Activated CD8-positive, alpha-beta T cell treated with anti-CD3 and anti-CD28 coated beads, Interleukin-2, amount 10 ng/mL, durations not matched to agents 7 days and 5 days (primary cell): ENCODE data around the gene SEMA5B. TPM values are rescaled to one million over a fixed set of nuclear protein-coding genes. Genes with fewer than 3 reads are reported as not detected.

Experiments
- ATAC-seq: fragments of 150-1000 bp; cut with Tn5 transposase; one replicate; pipeline ENCODE4 v1.10.0; 2021; ENCODE audit warnings: moderate library complexity
- CTCF ChIA-PET: fragments of 350-600 bp; sonication (Branson Sonifier 250); formaldehyde crosslinking; loops from one replicate; lab custom pipeline; 2021; ENCODE audit warnings: antibody characterized with exemption; lab: Charles Lee
- POLR2A ChIA-PET: fragments of 350-600 bp; sonication (Branson Sonifier 250); formaldehyde crosslinking; loops from one replicate; lab custom pipeline; 2021; ENCODE audit warnings: antibody characterized with exemption; lab: Charles Lee
- DNase-seq: peaks from one replicate; pipeline ENCODE4 v3.0.0-alpha.2; 2020
- H3K27ac Mint-ChIP-seq: one replicate; pipeline ENCODE4 v1.8.0; 2021; ENCODE audit warnings: mild to moderate bottlenecking, mixed read lengths
- H3K27me3 Mint-ChIP-seq: one replicate; pipeline ENCODE4 v1.8.0; 2021; ENCODE audit warnings: low read depth, mixed read lengths
- H3K36me3 Mint-ChIP-seq: one replicate; pipeline ENCODE4 v1.8.0; 2021; ENCODE audit warnings: low read depth, mixed read lengths
- H3K4me1 Mint-ChIP-seq: one replicate; pipeline ENCODE4 v1.8.0; 2021; ENCODE audit warnings: low read depth, mixed read lengths
- H3K4me3 Mint-ChIP-seq: one replicate; pipeline ENCODE4 v1.8.0; 2021; ENCODE audit warnings: mild to moderate bottlenecking, mixed read lengths
- H3K9me3 Mint-ChIP-seq: one replicate; pipeline ENCODE4 v1.8.0; 2022; ENCODE audit warnings: mixed read lengths; ENCODE audit not compliant: insufficient read depth
- total RNA-seq, 2 experiments: library from RNA; stranded (reverse); gene quantifications; one replicate each; pipeline ENCODE4 v1.2.3, GENCODE V29; 2021

Gene SEMA5B
- total RNA-seq, 2 experiments from 2014 or later, result not detected

DNA sequence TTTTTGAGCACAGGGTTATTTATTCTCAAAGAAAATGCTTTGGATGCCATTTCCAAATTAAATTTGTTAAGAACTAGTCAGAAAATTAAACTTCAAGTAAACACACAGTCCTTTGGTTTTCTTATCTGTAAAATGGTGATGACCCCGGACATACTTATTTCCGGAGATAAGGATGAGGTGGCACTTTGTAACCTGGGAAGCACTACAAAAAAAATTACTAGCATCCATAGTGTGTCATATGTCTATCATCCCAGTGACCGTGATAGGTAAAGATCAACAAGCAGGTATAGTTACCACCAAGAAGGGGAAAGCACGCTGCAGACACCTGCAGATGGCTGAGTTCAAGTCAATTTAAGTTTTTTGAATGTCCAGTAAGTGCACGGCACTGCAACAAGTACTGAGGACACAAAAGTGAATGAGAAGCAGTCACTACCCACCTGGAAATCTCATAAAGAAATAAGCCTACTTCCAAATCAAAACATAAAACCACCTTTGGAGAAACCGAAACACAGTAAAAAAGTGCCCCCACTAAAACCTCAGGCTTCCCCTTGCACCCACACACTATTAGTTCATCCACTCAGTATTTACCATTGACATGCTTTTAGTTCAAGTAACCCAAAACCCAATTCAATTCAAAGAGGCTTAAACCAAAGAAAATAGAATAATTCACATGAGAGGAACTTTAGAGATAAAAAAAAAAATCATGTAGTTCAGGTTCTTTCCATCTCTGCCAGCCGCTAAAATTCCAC is 24.6 kb downstream of the SEMA5B start:
- no peak for ATAC-seq
- no peaks in the 10 kb centered on the region for H3K9me3 Mint-ChIP-seq
- CTCF ChIA-PET, result no interaction called here
- POLR2A ChIA-PET, result no interaction called here
- no peak for DNase-seq
- peaks cover 42% of the 10 kb centered on the region for H3K27me3 Mint-ChIP-seq
- H3K36me3 Mint-ChIP-seq, result no peaks in the 10 kb centered on the region
- H3K27ac Mint-ChIP-seq, result no peak overlapping the region
- H3K4me1 Mint-ChIP-seq, result peaks cover 9% of the 10 kb centered on the region
- no peak overlapping the region for H3K4me3 Mint-ChIP-seq

DNA sequence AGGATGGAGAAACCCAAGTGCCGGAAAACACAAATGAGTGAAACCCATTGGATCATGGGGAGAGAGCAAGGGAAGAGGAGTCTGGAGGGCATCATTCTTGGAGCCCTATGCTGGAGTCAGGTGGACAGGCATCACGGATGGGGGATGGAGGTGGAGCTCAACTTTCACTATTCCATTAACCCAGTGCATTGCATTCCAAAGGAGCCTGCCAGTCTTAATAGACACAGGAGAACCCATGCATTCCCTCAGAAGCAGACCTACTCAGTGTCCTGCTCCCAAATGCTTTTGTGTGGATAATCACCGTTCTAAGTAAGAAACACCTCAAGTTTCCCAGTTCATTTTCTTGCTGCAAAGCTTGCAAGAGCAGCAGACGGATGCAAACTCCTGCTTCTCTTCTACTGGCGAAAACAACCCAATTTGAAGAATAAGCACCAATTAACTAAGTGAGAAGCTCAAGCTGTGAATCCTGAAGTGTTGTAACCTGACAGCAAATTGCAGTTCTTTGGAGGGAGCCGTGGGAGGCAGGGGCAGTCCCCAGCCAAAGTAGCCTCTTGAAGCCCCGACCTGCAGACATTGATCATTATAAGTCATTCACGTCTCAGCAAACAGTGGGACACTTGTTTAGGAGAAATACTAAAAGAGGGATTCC is 25.3 kb downstream of the SEMA5B start:
- Mint-ChIP-seq H3K36me3 (no peaks in the 10 kb centered on the region), H3K4me1 (peaks cover 9% of the 10 kb centered on the region), H3K9me3 (no peaks in the 10 kb centered on the region), H3K4me3 (no peak overlapping the region), H3K27me3 (peaks cover 39% of the 10 kb centered on the region), H3K27ac (no peak overlapping the region)
- CTCF ChIA-PET, result no interaction called here
- no peak for DNase-seq
- POLR2A ChIA-PET, result no interaction called here
- ATAC-seq, result no peak

DNA sequence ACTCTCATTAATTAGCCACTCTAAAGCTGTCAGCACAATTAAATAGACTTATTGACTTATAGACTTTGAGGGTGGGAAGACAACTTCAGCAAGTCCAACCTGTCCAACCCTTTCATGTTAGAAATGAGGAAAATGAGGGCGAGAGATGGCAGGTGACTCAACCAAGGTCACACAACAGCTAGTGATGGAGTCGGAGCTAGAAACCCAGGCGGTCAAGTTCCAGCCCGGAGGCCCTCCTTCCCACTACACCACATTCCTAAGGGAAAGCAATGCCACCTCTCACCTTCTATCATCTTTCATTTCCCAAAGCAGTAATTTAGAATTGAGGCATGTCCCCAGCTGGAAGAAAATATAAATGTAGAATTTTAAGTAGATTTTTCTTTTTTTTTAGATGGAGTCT is 28.7 kb downstream of the SEMA5B start:
- H3K36me3 Mint-ChIP-seq, result no peaks in the 10 kb centered on the region
- no peak overlapping the region for H3K4me3 Mint-ChIP-seq
- peaks cover 9% of the 10 kb centered on the region for H3K4me1 Mint-ChIP-seq
- no peaks in the 10 kb centered on the region for H3K9me3 Mint-ChIP-seq
- DNase-seq (no peak), ATAC-seq (no peak)
- no peak overlapping the region for H3K27ac Mint-ChIP-seq
- POLR2A ChIA-PET, result no interaction called here
- CTCF ChIA-PET, result no interaction called here
- H3K27me3 Mint-ChIP-seq, result peaks cover 26% of the 10 kb centered on the region

DNA sequence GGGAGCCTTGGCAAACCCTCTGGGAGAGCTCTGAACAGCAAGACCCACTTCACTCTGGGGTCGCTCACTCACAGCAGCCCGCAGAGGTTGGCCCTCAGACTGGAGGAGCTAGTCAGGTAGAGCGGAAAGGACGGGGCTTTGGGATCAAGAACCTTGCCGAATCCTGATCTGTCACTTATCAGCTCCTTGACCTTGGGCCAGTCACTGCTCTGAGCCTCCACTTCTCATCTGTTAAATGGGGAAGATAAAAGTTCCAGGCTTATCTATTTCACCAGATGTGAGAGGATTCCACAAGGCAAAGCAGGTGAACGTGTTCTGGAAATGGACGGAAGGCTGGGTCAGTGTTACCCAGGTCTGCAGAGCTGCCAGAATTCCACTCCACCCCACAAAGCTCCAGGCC is 29.4 kb downstream of the SEMA5B start:
- DNase-seq, result no peak
- no peaks in the 10 kb centered on the region for H3K36me3 Mint-ChIP-seq
- POLR2A ChIA-PET, result no interaction called here
- H3K27me3 Mint-ChIP-seq, result peaks cover 27% of the 10 kb centered on the region
- H3K9me3 Mint-ChIP-seq, result no peaks in the 10 kb centered on the region
- H3K4me1 Mint-ChIP-seq, result peaks cover 7% of the 10 kb centered on the region
- CTCF ChIA-PET, result no interaction called here
- H3K4me3 Mint-ChIP-seq, result no peak overlapping the region
- ATAC-seq, result no peak
- no peak overlapping the region for H3K27ac Mint-ChIP-seq

DNA sequence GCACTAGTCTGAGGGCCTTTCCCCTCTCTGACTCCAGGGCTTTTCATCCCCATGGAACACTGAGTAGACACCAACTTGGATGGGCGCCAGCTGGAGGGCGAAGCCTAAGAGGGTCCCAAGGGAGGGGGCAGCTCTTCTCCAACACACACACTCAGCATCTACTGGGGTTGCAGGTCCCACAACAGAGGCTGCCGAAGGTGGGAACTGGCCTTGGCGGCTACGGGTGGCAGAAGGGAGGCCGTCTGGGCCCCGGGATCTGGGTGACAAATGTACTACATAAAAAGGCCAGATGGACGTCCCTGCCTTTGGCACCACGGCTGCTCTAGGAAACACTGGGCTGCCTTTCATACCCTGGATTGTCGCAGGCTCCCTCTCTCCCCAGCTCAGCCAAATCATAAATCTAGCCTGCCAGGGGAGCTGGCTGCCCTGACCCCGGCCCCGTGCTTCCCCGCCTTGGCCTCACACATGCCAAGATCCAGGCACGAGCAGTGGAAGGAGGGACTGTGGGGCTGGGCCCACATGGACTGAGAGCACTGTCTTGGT is 31.5 kb downstream of the SEMA5B start:
- no peaks in the 10 kb centered on the region for H3K9me3 Mint-ChIP-seq
- no peaks in the 10 kb centered on the region for H3K4me1 Mint-ChIP-seq
- H3K36me3 Mint-ChIP-seq, result no peaks in the 10 kb centered on the region
- peaks cover 19% of the 10 kb centered on the region for H3K27me3 Mint-ChIP-seq
- ChIA-PET CTCF (no interaction called here), POLR2A (no interaction called here)
- ATAC-seq (no peak), DNase-seq (no peak)
- H3K4me3 Mint-ChIP-seq, result no peak overlapping the region
- no peak overlapping the region for H3K27ac Mint-ChIP-seq

DNA sequence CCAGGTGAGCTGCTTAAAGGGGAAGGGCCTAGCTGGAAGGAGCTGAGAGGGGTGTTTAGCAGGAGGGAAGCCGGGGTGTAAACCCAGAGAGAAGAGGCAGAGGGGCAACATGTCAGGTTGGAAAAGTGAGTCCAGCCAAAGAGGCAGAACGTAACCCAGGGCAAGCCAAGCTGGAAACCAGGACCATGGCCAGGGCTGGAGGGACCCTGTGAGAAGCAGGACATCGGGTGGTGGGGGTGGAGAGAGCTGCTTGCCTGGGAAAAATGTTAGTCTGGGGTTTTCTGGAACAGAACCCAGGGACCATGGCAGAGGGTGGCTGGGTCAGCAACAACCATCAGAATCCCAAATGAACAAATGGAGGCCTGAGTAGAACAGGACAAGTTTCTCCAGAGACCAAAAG is 32.6 kb downstream of the SEMA5B start:
- no peak overlapping the region for H3K4me3 Mint-ChIP-seq
- DNase-seq (no peak), ATAC-seq (no peak)
- CTCF ChIA-PET, result no interaction called here
- no peaks in the 10 kb centered on the region for H3K9me3 Mint-ChIP-seq
- no peaks in the 10 kb centered on the region for H3K4me1 Mint-ChIP-seq
- no peaks in the 10 kb centered on the region for H3K36me3 Mint-ChIP-seq
- no peak overlapping the region for H3K27ac Mint-ChIP-seq
- POLR2A ChIA-PET, result interaction anchor here (0.6 kb wide), 1 partner anchor 53 kb away, joined by 3 read pairs; no protein-coding TSS in a partner anchor
- H3K27me3 Mint-ChIP-seq, result peaks cover 30% of the 10 kb centered on the region

DNA sequence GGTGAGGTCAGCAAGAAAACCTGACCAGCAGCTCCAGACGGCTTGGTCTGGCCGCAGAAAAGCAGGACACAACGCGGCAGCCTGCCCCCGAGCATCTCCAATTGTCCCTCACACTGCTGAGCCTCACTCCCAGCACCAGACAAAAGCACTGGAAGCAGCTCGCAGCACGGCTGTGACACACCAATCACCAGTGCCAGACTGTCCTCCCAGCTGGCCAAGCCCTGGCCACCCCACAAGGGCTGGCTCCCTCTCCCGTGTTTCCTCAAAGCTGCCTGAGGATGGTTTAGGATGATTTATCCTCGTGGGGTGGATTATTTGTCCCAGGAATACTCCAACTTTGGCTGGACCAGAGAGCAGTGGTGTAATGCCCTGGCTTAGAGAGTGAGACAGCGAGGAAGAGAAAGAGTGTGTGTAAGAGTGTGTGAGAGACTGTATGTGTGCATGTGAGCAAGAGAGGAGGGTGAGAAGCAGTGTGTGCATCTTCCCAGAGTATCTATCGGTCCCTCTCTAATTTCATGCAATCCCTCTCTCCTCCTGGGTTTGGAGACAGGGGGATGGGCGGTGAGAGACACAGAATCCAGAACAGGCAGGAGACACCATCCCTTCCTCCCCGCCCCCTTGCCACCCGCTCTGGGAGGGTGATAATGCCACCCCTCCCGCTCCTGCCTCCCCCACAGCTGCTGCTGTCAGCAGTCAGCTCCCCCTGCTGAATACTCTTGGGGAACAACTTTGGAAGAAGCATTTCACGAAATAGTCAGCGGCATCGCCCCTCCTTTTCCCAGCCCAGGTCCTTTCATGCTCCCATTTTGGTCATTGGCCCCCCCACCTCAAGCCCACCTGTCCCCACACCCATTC is 34.2 kb downstream of the SEMA5B start:
- no peak for ATAC-seq
- Mint-ChIP-seq H3K36me3 (no peaks in the 10 kb centered on the region), H3K27me3 (peaks cover 38% of the 10 kb centered on the region), H3K4me3 (no peak overlapping the region), H3K4me1 (no peaks in the 10 kb centered on the region), H3K9me3 (no peaks in the 10 kb centered on the region), H3K27ac (no peak overlapping the region)
- CTCF ChIA-PET, result interaction anchor here (0.8 kb wide), 1 partner anchor 27 kb away, joined by 4 read pairs; no protein-coding TSS in a partner anchor
- POLR2A ChIA-PET, result no interaction called here
- no peak for DNase-seq

DNA sequence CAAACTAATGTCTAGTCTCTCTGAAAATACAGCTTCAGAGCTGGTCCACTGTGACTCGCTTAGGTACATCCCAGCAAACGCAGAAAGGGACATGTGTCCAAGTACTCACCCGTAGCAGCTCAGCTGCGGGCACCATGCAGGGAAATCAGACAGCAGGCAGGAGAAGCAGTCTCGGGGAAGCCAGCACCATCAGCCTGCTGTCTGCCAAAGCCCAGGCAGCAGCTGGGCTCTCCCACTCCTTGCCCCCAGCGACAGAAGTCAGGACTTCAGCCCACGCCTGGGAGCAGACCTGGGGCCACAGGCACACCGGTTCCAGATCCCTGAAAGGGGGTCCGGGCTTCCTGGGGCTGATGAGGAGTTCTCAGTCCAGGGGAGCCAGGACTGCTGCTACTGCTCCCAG is 34.9 kb downstream of the SEMA5B start:
- peaks cover 42% of the 10 kb centered on the region for H3K27me3 Mint-ChIP-seq
- H3K4me3 Mint-ChIP-seq, result no peak overlapping the region
- no peak overlapping the region for H3K27ac Mint-ChIP-seq
- DNase-seq, result no peak
- no peaks in the 10 kb centered on the region for H3K9me3 Mint-ChIP-seq
- ATAC-seq, result no peak
- no peaks in the 10 kb centered on the region for H3K36me3 Mint-ChIP-seq
- POLR2A ChIA-PET, result no interaction called here
- CTCF ChIA-PET, result interaction anchor here (0.8 kb wide), 1 partner anchor 28 kb away, joined by 4 read pairs; no protein-coding TSS in a partner anchor
- no peaks in the 10 kb centered on the region for H3K4me1 Mint-ChIP-seq

DNA sequence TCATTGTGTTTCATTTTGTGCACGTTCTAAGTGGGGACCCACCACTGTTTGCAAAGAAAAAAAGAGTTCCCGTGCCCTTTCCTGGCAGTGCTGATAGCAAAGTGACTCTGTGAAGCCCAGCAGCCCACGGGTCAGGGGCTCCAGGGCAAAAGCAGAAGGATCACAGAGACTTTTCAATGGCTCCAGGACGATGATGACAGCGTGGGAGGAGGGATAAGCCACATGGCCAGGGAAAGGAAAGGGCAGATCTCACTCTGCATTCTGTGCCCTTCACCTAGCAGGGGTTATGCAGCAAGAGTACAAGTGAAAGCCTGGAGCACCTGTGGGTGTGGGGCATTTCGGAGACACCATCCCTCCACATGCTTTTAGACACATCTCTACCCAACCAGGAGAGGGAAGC is 35.4 kb downstream of the SEMA5B start:
- ATAC-seq, result no peak
- no peaks in the 10 kb centered on the region for H3K4me1 Mint-ChIP-seq
- no peak overlapping the region for H3K4me3 Mint-ChIP-seq
- POLR2A ChIA-PET, result no interaction called here
- no peak overlapping the region for H3K27ac Mint-ChIP-seq
- no peaks in the 10 kb centered on the region for H3K36me3 Mint-ChIP-seq
- H3K27me3 Mint-ChIP-seq, result peaks cover 45% of the 10 kb centered on the region
- CTCF ChIA-PET, result interaction anchor here (0.8 kb wide), 1 partner anchor 28 kb away, joined by 4 read pairs; no protein-coding TSS in a partner anchor
- DNase-seq, result no peak
- H3K9me3 Mint-ChIP-seq, result no peaks in the 10 kb centered on the region

DNA sequence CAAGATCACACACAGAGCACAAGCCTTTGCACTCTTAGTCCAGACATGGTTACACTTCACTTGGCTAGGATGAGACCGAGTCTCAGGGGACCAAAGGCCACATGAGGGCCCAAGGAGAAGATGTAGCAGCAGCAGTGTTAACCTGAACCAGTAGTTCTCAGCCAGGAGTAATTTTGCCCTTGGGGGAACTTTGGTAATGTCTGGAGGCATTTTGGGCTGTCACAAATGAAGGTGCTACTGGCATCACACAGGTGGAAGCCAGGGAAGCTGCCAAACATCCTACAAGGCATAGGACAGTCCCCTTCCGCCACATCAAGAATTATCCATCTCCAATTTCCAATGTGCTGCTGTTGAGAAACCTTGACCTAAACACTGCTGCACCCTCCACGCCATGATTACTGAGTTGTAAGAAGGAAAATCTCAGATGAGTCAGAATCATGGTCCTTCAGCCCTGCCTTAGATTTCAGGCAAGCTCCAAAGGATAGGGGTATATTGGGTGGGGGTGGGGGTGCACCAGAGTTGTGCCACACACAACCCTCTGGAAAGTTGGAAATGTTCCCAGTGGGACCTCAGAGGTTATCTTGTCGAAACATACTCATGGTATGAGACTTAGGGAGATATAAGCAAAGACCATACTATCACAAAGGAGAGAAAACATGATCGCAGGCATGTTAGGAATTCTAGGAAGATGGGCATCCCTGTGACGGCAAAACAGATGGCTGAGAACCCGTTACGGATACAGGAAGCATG is 36.2 kb downstream of the SEMA5B start:
- ChIA-PET POLR2A (no interaction called here), CTCF (no interaction called here)
- H3K4me1 Mint-ChIP-seq, result no peaks in the 10 kb centered on the region
- H3K36me3 Mint-ChIP-seq, result no peaks in the 10 kb centered on the region
- H3K27me3 Mint-ChIP-seq, result peaks cover 51% of the 10 kb centered on the region
- H3K4me3 Mint-ChIP-seq, result no peak overlapping the region
- H3K27ac Mint-ChIP-seq, result no peak overlapping the region
- no peak for ATAC-seq
- no peaks in the 10 kb centered on the region for H3K9me3 Mint-ChIP-seq
- no peak for DNase-seq

DNA sequence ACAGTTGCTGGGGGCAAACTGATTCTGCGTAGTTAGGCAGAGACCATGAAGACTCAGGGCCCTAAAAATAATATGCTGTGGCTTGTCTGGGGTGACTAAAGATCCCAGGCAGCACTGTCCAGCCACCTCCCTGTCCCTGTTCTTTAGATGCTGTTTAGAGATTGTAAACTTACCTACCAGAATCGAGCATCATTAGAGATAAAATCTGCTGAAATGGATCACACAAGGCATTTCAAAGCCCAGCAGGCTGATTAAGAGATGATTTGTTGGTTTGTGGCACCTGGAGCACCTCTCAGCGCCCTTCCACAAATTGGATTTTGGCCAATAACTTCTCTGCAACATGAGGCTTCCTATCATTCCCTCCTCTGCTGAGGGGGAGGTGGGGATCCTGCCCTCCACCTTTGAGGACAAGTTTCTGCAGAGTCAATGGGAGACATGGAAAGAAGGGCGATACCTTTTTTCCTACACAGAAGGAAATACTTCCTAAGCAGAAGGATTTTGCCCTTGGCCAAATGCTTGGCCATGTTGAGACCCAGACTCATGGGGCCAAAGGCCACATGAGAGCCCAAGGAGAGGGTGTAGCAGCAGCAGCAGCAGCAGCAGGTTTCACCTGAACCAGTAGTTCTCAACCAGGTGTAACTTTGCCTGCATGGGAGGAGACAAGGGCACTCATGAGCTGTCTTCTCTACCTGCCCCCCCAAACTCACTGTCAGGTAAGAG is 37.5 kb downstream of the SEMA5B start:
- no peaks in the 10 kb centered on the region for H3K36me3 Mint-ChIP-seq

More for the DNA sequence above, 37.5 kb downstream of the SEMA5B start:
- Mint-ChIP-seq H3K9me3 (no peaks in the 10 kb centered on the region), H3K4me1 (no peaks in the 10 kb centered on the region), H3K27ac (no peak overlapping the region), H3K4me3 (no peak overlapping the region), H3K27me3 (peaks cover 59% of the 10 kb centered on the region)
- POLR2A ChIA-PET, result no interaction called here
- DNase-seq (no peak), ATAC-seq (no peak)
- CTCF ChIA-PET, result no interaction called here
